ENCODE data around the gene PCMT1. TPM values are rescaled to one million over a fixed set of nuclear protein-coding genes. Genes with fewer than 3 reads are reported as not detected.

The PCMT1 gene
- total and polyA plus RNA-seq, 10 of the 15 experiments (the other 5 are each of a cell fraction or from before 2014, with no cell fraction given) = 48.5 to 126 (median 81.2) TPM

GRCh38 chr6:149840345-149841075, 91.0 kb downstream of the PCMT1 start:
- Histone ChIP-seq H3K4me3 (no peak overlapping the region), H2AFZ (ENCODE audit: control insufficient read depth, low read depth, low read length) (no peak overlapping the region), H3K27me3 (replicated peaks in 1 of 2; ENCODE audit: control insufficient read depth in 2 of 2, insufficient read depth in 2 of 2, low read length in 1 of 2) (peaks cover 0 to 1% of the 10 kb centered on the region in 2 experiments; a peak in 3 of 4 replicates), H3K9me3 (replicated peaks; ENCODE audit: control insufficient read depth, insufficient read depth, low read length) (no peaks in the 10 kb centered on the region), H3K4me1 (ENCODE audit: control insufficient read depth, insufficient read depth, low read length) (no peaks in the 10 kb centered on the region), H3K4me2 (ENCODE audit: control insufficient read depth, insufficient read depth) (no peak overlapping the region), H3K9ac (ENCODE audit: control insufficient read depth, insufficient read depth, low read length) (no peak overlapping the region), H3K27ac (ENCODE audit: control insufficient read depth, insufficient read depth) (no peak overlapping the region), H3K36me3 (ENCODE audit: control insufficient read depth in 2 of 2, insufficient read depth in 2 of 2, low read length in 1 of 2) (no peaks in the 10 kb centered on the region), H3K79me2 (ENCODE audit: control insufficient read depth, insufficient read depth, low read length) (no peaks in the 10 kb centered on the region), H4K20me1 (ENCODE audit: control insufficient read depth, insufficient read depth) (no peaks in the 10 kb centered on the region)
- CTCF ChIA-PET = interaction anchor here (0.7 to 3.2 kb wide), 6 partner anchors 9 to 34 kb away, joined by 3 to 11 read pairs (median 4); no protein-coding TSS in a partner anchor
- FAIRE-seq (no peak), ATAC-seq (peak; percentile 86), DNase-seq (ENCODE audit: low read depth, low spot score) (no peak)
- TF ChIP-seq FOXM1 (IDR thresholded peaks at IDR 0.05; ENCODE audit: low read depth, low read length) = no peak
- TF ChIP-seq HCFC1 (IDR thresholded peaks at IDR 0.05; ENCODE audit: low read length) = no peak
- peak; percentile 53 for TF ChIP-seq RAD21 (IDR thresholded peaks at IDR 0.05; ENCODE audit: insufficient read depth, low read depth, low read length)
- TF ChIP-seq CTCF (IDR thresholded peaks at IDR 0.05 in 2 of 3, conservative IDR thresholded peaks at IDR 0.05 in 1 of 3; ENCODE audit: control insufficient read depth in 2 of 3, extremely low read depth in 1 of 3, insufficient read depth in 1 of 3, low read depth in 3 of 3, low read length in 3 of 3) = peak; percentile 45 to 71 (median 68)
- peak; percentile 44; the same call in 1 of the 2 replicates for TF ChIP-seq SMC3 (IDR thresholded peaks at IDR 0.05; ENCODE audit: borderline replicate concordance, low read length)
- TF ChIP-seq FOXK2 (IDR thresholded peaks at IDR 0.05) = no peak
- no peak for TF ChIP-seq RCOR1 (conservative IDR thresholded peaks at IDR 0.05; ENCODE audit: low read depth, low read length)
- SMC1A ChIA-PET (ENCODE audit: uncharacterized antibody, unreplicated experiment) = interaction anchor here (2.6 kb wide), 1 partner anchor 25 kb away, joined by 8 read pairs; no protein-coding TSS in a partner anchor
- intact Hi-C loops (cut with micrococcal nuclease; ENCODE audit: unreplicated experiment) (no loop called here), in situ Hi-C loops (cut with MboI) (loop anchor here (10.0 kb wide), 1 partner anchor 174 kb away; no protein-coding TSS in a partner anchor)
- POLR2A ChIA-PET = no interaction called here
- RAD21 ChIA-PET (ENCODE audit: unreplicated experiment) = no interaction called here
- no TSS peak for BruUV-seq (replicated peaks)
- WGBS (ENCODE audit: insufficient coverage, insufficient replicate concordance, low lambda C conversion rate, missing lambda C conversion rate) = 54% methylated on average over 8 of the region's 8 CpGs
